Fibroblast of skin of back (primary cell): Measurements from ENCODE around the gene ZMIZ1.

Source experiments
- DNase-seq: peaks from one replicate; pipeline ENCODE4 v3.0.0-alpha.2; 2013

Gene ZMIZ1

DNA sequence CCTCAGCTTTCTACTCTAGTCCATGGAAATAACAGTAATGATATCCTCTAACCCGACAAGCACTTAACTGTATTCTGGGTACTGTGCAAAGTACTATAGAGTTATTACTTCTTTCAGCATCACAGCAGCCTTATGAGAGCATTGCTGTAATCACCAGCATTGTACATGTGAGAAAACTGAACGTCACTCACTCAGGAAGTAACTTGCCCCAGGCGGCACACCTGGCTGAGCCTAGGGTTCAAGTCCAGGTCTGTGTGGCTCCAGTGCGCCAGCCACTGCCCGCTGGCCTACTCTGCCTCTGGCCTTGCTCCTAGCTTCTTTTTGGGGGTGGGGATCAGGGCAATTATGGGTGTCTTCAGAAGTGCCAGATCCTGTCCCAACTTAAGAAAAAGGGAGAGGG lies 50.5 kb downstream of the ZMIZ1 start:
- no peak for DNase-seq

DNA sequence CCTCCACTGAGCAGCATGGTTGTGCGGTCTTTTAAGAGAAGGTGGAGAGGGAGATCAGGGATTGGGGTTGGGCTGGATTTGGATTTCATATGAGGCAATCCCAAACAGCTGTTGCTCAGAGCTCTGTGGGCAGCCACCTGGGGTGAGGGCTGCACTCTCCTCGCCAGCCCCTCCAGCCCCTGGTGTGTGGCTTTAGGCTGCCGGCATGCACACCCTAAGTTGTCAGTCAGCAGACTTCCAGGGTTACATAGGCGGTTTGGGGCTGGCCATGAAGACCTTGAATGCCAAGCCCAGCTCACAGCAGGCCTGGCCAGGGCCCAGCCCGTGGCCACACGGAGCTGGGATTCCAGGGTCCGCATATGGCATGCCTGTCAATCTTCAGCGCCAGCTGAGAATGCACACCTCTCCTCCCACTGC lies 54.8 kb downstream of the ZMIZ1 start:
- peak; percentile 38 for DNase-seq

DNA sequence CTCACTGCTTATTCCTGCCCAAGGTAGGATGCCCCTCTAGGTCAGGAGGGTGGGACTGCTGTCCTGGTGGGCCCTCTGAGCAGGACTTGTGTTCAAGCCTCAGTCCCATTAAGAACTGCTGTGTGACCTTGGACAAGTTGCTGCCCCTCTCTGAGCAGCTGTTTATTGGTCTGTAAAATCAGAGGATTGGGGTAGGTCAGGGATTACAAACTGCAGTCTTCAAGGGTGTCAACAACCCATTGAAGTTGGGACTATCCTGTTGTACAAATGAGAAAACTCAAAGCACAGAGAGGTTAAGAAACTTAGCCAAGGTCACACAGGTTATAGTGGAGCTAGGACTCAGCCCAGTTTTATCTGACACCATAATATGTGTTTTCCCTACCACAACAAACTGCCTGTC lies 55.3 kb downstream of the ZMIZ1 start:
- no peak for DNase-seq

DNA sequence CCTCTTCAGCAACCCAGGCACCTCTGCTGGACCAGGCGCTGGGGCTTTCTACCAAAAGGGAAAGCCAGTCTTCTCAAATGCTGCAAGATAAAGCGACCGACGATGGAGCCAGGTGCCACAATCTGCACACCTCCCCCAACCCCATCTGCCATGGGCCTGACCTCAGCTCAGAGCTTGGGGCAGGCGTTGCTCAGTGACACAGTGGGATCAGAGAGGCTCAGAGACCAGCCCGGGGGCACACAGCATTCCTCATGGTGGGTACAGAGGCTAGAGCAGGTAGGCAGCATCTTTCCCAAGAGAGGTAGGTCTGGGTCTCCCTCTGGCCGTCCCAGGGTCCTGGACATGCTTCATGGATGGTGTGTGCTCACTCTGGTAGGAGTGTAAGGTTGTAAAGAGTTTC lies 56.3 kb downstream of the ZMIZ1 start:
- no peak for DNase-seq

DNA sequence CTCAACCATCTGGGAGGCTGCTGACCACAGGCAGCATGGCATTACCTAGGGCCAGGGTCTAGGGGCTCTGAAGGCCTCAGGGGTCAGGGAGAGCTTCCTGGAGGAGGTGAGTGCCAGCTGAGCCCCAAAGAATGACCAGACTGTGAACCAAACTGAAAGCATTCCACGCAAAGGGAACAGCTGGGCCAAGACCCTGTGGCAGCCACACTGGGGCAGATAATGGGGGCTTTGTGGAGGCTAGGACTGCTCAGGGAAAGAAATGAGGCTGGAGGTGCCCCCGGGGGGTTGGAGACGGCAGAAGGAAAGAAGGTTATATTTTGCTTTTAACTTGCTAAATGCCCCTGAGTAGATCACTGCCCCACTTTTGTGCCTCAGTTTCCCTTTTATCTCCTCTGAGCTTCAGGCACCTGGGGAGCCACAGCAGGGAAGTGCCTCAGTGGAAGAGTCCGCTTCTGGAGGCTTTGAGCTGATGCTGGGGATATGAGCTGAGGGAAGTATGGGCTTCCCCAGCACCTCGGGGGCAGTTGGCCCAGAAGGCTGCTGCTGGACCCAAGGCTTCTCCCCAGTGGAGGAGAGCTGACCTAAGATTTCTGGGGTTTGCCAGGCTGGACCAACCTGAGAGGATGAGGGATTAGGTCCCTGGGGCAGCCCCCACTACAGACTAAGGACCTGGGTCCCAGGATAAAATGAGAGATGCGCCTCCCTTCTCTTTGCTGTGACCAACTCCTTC lies 57.8 kb downstream of the ZMIZ1 start:
- DNase-seq = no peak

DNA sequence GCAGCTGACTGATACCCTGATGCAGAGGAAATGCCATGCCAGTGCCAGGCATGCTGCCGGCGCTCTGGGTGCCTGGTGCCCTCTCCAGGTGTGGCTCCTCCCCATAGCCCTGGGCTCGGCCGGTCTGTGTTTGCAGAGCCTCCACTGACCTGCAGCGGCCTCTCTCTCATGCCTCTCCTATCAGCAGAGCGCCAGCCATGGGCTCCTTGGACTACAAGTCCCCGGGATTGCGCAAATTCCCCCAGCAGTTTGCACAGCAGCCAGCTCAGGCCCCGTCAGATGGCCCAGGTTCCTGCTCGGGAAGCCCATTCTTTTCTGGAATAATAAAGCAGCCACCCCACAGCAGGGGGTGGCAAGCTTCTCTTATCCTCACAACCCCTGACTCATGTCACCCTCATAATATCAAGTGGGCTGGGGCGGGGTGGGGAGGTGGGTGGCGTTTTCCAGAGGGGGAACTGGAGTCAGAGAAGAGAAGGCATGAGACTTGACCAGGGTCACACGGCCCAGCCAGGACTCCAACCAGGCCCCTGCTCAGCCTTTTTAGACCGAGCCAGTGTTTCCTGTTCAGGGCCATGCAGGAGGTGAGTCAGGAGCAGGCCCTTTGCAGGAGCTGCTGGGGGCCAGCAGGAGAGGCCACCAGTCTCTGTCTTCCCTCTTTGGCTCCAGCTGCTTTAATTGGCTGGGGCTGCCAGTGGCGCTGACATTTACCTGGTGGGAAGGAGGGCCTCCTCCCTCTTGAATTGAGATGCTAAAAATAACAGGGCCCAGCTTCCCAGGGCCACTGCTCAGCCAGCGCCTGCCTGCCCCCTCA lies 58.6 kb downstream of the ZMIZ1 start:
- DNase-seq = peak; percentile 85

DNA sequence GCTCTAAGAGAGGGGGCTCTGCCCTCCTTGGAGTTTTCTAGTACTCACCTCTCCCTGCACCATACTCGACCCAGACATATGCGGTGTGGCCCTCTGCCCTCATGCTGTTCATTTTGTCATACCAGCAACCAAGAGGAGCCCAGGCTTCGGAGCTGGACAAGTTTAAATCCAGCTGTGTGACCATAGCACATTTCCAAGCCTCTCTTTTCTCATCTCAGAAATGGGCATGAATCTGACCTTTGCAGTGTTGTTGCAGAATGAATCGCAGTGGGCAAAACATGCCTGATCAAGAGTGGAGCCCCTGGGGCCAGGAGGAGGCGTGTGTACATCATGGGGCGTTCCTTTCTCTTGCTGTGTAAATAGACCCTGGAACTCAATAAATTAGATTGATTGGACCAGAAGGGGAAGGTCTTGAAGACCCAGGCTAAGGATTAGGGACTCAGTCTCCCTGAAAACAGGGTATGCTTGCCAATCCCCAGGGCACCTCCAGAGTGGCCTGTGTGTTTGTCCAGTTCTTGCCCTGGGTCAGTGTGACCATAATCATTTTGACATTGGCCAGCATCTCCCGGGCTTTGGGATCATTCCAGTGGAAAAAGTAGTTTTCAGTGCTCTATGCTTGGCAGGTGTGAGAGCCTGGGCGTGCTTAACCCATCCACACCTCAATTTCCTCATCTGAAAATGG lies 59.6 kb downstream of the ZMIZ1 start:
- no peak for DNase-seq

DNA sequence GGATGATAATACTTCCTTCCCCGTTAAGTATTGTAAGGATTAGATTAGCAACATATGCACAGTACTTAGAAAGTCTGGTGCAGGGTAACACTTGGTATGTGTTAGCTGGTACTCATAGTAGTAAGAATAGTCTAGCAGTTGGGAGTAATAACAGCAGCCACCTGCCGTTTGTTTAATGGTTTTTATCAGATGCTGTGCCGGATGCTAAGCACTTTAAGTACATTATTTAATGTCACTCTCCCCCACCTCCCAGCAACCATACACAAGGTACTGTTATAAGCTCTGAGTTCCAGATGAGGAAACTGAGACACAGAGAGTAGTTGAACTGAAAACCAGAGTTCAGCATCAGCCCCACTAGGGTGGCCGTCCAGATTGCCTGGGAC lies 60.1 kb downstream of the ZMIZ1 start:
- DNase-seq = no peak

DNA sequence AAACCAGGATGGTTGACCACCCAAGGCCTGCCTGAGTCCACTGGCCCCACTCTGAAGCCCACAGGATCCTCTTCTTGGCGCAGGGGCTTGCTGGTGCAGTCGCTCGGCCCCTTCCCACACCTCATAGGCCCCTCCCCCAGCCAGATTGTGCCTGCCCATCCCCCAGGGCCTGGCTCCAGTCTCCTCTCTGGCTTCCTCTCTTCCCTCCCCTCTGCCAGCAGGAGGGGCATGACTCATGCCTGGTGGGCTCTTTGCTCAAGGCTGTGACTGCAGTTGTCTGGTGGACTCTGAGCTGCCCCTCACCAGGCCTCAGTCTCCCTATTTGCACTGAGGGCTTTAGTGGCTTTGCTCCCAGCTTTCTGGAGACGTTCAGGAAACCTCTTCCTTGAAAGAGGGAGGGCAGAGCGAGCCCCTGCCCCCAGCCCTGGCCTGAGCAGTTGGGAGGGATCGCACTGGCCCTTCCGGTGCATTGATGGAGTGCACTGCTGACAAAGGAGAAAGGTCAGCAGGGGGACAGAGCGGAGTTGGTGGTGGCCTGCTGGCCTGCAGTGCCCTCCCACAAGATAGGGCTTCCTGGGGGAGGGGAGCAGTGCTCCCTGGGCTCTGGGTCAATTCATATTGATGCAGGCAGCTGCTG lies 60.7 kb downstream of the ZMIZ1 start:
- peak; percentile 79 for DNase-seq

DNA sequence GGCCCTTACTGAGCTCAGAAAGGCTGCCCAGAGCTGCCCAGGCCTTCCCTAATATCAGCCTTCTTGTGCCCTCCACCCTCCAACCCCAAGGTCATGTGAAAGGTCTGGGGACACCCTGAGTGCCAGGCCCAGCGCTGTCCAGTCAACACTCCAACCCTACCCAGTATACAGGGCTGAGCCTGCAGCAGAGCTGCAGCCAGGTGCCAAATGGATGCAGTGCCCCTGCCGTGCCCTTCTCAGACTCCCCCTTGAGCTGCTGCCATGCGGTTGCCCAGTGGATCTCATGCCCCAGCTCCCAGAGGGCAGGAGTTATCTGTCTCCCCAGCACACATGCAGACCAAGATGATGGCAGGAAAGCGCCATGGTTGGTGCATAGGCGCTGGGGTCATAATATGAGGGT lies 61.5 kb downstream of the ZMIZ1 start:
- no peak for DNase-seq

DNA sequence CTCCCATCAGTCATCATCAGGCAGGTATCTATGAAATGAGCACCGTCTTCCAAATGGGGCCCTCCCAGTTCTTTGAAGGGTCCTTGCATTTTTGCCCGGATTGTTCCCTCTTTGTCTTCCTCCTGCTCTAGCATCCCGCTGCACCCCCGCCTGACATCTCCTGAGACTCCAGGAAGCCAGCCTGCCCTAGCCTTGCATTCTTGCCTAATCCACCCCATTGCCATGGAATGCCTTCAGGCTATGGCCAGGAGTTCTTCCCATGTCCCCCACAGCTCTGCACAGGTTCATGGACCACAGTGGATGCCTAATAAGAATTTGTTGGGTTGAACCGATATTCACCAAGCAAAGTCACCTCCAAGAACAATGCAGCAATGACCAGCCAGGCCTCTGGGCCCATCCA lies 62.1 kb downstream of the ZMIZ1 start:
- peak; percentile 54 for DNase-seq

DNA sequence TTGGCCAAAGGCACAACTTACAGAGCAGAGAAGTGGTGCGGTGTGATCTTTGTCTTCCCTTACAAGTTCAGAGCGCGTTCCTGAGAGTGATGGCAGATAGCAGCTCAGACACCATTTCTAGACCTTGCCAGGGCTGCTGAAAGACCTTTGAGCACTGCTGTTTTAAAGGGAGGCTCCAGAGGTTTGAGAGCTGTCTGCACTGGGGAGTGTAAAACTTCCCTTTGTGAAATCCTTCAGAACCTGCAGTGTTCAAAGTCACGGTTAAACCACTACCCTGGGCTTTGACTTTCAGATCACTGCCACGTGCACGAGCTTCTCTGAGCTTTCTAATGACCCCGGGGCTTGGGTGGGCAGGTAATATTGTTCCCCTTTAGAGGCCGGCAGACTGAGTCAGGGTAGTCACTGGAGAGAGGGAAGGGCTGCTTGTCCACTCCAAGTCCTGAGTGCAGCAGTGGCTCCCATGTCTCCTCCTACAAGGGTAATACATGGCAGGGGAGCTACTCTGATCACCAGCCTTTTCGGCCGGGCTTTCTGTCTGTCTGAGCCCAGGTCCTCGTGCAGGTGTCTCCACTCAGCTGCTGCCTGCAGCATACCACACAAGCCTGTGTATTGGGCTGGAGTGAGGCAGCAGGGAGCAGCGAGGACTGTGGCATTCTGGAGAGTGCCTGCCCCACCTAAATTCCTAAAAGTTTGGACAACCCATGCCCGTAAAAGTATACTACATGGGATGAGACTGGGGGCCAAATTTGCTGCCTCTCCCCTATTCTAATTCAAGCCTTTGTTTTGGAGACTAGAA lies 63.3 kb downstream of the ZMIZ1 start:
- DNase-seq = no peak

DNA sequence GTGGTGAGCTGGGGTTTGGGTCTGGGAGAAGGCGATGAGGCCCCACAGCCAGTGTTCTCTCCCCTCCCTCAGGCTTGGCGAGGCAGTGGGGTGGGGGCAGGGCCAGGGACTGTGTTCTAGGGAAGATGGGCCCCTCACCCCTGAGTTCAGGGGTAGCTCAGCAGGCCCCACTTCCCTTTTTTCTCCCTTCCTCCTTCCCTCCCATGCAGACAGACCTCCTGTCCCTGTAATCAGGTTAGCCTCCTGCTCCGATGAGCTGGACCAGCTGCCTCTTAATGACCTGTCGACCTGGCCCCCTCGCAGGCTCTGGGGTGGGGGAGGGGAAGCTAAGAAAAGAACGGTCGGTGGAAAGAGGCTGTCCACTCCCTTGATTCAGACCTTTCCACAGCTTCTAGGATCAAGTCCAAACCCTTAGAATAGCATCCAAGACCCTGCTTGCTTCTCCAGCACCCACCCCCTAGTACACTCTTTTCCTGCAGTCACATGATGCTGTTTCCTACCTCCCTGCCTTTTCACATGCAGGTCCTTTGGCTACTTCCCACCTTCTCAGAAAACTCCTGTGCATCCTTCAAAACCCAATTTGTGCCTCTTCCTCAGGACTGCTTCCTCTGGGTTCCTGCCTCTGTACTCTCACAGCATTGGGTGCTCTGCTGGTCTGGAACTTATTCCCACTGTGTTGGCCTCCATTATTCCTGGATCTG lies 64.1 kb downstream of the ZMIZ1 start:
- DNase-seq = no peak

DNA sequence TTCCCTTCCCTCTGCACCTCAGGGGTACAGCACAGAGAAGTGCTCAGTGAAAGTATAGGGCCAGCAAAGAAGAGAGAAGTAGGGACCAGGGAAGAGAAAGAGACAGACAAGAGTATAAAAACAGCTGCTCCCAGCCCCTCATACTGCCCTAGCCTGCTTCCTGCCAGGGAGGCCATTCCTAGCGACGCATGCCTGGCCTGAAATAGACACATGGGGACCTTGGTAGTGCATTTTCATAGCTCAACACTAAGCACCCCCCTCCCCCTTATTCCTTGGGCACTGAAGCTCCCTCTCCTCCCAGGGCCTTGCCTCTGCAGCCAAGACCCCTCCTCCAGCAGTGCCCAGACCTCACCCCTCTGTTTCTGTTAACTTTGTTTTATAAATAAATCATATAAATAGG lies 64.7 kb downstream of the ZMIZ1 start:
- no peak for DNase-seq

DNA sequence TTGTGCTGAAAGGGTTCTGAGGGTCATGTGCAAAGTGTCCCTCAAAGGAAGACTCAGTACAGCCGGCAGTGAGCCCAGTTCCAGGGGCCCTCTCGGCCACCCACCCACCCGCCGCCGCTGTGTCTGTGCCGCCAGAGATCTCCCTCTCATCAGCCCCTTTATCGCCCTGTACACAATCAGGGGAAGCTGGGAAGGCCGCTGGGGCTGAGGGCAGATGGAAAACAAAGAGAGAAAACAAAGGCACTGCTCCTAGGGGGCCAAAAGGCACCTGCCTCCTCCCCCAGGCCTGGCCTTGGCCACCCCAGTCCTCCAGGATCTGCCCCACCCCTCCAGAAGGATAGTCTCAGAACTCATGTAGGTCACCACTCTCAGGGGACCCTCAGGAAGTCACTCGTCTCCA lies 67.0 kb downstream of the ZMIZ1 start:
- DNase-seq = no peak

DNA sequence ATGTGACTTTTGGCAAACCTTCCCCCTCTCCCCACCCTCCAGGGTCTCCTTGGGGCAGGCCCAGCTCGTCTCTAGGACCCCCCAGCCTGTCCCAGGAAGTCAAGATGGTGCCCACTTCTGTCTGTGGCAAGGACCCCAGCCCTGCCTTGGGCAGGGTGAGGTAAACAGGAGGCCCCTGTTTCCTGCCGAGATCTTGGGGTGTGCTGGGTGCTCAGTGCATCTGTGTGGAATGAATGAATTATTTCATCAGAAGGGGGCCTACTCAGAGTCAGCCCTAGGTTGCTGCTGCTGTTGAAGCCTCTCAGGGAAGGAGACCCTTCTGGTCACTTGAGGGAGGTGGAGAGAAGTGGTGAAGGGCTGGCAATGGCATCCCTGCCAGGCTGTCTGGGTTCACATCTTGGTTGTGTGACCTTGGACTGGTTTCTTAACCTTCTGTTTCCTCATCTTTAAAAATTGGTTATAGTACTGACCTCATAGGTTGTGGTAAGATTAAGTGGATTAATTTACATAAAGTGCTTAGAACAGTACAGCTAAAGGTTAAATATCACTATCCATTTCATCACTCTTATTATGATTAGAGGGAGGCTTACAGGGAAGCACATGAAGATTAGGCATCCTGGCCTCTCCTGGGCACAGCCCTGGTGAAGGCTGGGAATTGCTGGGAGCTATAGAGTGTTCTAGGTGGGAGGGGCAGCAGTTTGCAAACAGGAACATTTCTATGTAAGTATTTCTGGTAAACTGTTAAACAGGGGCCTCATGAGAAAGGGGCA lies 67.7 kb downstream of the ZMIZ1 start:
- DNase-seq = no peak

DNA sequence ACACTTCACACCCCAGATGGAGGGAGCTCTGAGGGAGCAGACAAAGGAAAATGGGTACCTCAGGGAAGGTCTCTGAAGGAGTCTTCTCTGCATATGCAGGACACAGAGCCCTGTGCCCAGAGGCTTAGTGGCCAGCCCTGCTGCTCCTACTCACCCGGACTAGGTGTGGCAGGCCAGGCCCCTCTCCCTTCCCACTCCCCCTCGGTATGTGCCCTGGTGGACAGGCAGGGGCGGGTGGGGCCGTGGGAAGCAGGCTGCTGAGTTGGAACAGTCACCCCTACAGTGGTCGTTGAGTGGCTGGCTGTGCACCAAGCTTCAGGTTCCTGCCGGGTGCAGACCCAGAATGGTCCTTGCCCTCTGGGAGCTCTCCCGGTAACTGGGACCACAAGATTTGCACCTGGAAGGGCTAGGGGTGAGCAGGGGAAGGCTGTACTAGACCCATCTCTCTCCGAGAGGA lies 68.6 kb downstream of the ZMIZ1 start:
- no peak for DNase-seq

DNA sequence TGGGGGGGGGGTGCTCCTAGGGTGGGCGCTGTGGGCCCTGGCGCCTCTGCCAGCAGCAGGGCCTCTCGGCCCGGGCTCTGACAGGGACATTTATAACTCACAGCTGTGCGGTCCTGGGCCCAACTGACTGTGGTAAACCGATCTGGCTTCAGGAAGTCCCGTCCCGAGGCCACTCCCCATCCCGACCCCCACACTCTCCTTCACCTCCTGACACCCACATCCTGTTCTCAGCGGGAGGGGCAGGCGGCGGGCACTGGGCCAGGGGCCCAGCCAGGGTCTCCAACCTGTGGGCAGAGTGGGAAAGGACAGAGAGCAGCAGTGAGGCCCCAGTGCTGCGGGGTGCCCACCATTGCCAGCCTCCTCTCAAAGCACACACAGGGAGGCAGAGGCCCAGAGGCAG lies 69.1 kb downstream of the ZMIZ1 start:
- peak; percentile 56 for DNase-seq

DNA sequence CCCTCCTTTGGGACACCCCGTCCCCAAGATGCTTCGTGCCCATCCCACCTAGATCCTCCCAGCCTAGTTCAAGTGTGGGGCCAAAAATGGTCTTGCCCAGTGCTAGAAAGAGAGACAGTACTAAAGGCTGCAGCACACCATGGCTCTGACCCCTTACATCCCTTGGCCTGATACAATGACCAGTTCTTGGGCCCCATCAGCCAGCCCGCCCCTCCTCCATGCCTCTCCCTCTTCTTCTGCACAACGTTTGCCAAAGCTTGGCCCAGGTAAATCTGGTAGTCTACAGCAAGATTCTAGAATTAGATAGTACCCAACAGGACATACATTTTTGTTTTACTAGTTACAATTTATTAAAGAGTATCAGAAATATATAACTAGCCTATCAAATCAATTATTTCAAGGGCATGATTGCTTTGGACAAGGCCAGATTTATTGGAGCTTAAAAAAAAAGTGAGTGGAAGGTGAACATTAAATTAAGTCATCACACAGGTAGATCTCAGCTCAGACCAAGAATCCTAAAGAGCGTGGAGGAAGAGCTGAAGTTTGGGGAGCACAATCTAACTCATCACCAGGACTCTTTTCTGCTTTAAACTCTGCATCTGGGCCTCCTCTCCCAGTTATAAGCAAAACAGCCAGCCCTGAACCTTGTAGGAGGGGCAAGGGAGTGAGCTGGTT lies 69.8 kb downstream of the ZMIZ1 start:
- DNase-seq = no peak
